Sigmoid colon (tissue), 3 donors: ENCODE results near the gene DLL3.

Experiments
- CTCF ChIP-seq, 4 experiments: fragments of 450-650 bp in 3 of 4; fragments of 200-600 bp in 1 of 4; IDR thresholded peaks; one replicate each; pipeline ENCODE4 v1.5.1; 2016 to 2019; ENCODE audit warnings: antibody characterized with exemption in 4 of 4, mild to moderate bottlenecking in 3 of 4, moderate library complexity in 2 of 4
- POLR2A ChIP-seq, 2 donors: fragments of 450-650 bp; IDR thresholded peaks; one replicate each; pipeline ENCODE4 v1.6.1; 2016; ENCODE audit warnings: antibody characterized with exemption in 2 of 2, mild to moderate bottlenecking in 2 of 2, moderate library complexity in 2 of 2

GRCh38 chr19:39514840-39515550, 16.2 kb downstream of the DLL3 start, which contains the start of gene SELENOV:
- TF ChIP-seq CTCF (IDR thresholded peaks at IDR 0.05) (no peak), POLR2A (IDR thresholded peaks at IDR 0.05) (no peak)
